ENCODE results near the gene CRYZ. TPM values are rescaled to one million over a fixed set of nuclear protein-coding genes. Genes with fewer than 3 reads are reported as not detected.

The CRYZ gene
- total and polyA plus RNA-seq, 10 of the 15 experiments (the other 5 are each of a cell fraction or from before 2014, with no cell fraction given): 53.4 to 194 (median 79.8) TPM

GRCh38 chr1:74731399-74732052 is 1.3 kb downstream of the CRYZ start (continued):
- TF ChIP-seq ZBTB33 (IDR thresholded peaks at IDR 0.05): no peak; the same call in 1 of the 2 replicates
- no peak for TF ChIP-seq NFYA (IDR thresholded peaks at IDR 0.05; ENCODE audit: borderline replicate concordance, low read depth, low read length)
- TF ChIP-seq NBN (IDR thresholded peaks at IDR 0.05): 0 out of 2 replicates have a peak, but pooled peaks have one; percentile 21
- no peak for TF ChIP-seq SPI1 (IDR thresholded peaks at IDR 0.05; ENCODE audit: borderline replicate concordance, insufficient read depth, low read depth, low read length)
- 0 out of 2 replicates have a peak, but pooled peaks have one; percentile 52 for TF ChIP-seq RELB (IDR thresholded peaks at IDR 0.05; ENCODE audit: low read depth)
- no peak for TF ChIP-seq MEF2A (IDR thresholded peaks at IDR 0.05; ENCODE audit: insufficient read depth, low read depth, low read length)
- no peak for TF ChIP-seq HCFC1 (IDR thresholded peaks at IDR 0.05; ENCODE audit: low read length)
- TF ChIP-seq NFIC (IDR thresholded peaks at IDR 0.05; ENCODE audit: low read depth, low read length): no peak

All from GM12878 (cell line).